ENCODE results near the gene JAKMIP2. TPM values are rescaled to one million over a fixed set of nuclear protein-coding genes. Genes with fewer than 3 reads are reported as not detected.

JAKMIP2 gene
- total RNA-seq, 1 donor from 2014 or later: 0.49 TPM

DNA sequence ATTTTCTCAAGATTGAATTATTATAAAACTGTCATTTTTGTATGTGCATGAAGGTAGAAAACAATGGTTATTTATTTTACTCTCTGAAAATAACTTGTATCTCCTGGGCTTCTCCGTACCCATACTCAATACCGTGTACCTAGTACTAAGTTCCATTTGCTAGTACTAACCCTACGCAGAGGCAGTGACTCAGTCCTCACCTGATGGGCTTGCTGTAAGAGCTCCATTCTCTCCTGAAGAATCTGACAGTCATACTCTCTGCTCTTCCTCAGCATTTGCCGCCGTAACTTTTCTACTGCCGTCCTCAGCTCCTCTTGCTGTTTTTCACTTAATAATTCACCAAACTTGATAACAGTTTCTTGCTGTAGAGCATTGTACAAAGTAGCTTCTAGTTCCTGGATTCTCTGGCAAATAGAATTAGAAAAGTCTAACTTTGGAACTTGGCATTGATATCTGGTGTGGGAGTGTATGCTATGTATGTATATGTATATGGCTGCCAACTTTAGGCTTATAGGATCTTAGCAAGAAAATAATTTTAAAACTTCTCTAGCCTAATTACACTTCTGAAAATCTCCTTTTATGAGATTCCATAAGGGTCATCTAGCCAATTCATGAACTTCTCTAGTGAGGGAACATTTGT lies 164.7 kb downstream of the JAKMIP2 start:
- intact Hi-C loops (cut with DNase I): no loop called here

DNA sequence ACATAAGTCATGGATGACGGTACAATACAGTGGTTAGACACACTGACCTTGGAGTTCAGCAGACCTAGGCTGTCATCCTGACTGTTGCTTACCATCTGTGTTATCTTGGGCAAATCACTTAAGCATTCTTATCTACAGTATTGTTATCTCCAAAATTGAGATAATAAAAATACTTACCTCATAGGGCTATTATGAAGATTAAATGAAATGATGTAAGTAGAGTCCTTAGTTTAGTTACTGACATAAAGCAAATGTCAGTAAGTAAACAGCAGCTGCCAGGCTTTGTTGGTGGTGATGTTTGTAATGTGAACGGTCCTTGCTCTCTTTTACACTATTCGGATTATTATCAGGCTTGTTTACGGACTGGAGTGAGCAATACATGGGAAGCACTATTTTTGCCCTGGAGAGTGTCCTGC lies 165.3 kb downstream of the JAKMIP2 start:
- Histone ChIP-seq H3K4me3 (no peak overlapping the region), H3K27me3 (no peaks in the 10 kb centered on the region), H3K4me1 (no peaks in the 10 kb centered on the region), H3K27ac (no peak overlapping the region), H3K9me3 (no peaks in the 10 kb centered on the region), H3K36me3 (no peaks in the 10 kb centered on the region)
- DNase-seq (ENCODE audit: extremely low spot score in 2 of 2): no peak
- intact Hi-C loops (cut with DNase I): no loop called here
- TF ChIP-seq POLR2A (IDR thresholded peaks at IDR 0.05): no peak
- no peak for TF ChIP-seq POLR2AphosphoS5 (IDR thresholded peaks at IDR 0.05; ENCODE audit: insufficient read depth in 1 of 2, low read depth in 1 of 2)
- TF ChIP-seq, protein P1, sequence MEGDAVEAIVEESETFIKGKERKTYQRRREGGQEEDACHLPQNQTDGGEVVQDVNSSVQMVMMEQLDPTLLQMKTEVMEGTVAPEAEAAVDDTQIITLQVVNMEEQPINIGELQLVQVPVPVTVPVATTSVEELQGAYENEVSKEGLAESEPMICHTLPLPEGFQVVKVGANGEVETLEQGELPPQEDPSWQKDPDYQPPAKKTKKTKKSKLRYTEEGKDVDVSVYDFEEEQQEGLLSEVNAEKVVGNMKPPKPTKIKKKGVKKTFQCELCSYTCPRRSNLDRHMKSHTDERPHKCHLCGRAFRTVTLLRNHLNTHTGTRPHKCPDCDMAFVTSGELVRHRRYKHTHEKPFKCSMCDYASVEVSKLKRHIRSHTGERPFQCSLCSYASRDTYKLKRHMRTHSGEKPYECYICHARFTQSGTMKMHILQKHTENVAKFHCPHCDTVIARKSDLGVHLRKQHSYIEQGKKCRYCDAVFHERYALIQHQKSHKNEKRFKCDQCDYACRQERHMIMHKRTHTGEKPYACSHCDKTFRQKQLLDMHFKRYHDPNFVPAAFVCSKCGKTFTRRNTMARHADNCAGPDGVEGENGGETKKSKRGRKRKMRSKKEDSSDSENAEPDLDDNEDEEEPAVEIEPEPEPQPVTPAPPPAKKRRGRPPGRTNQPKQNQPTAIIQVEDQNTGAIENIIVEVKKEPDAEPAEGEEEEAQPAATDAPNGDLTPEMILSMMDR (IDR thresholded peaks at IDR 0.05): no peak

More for the DNA sequence above, 164.7 kb downstream of the JAKMIP2 start:
- H3K27ac ChIP-seq: no peak overlapping the region
- TF ChIP-seq, protein P1 (IDR thresholded peaks at IDR 0.05): no peak
- no peak for TF ChIP-seq POLR2A (IDR thresholded peaks at IDR 0.05)
- TF ChIP-seq POLR2AphosphoS5 (IDR thresholded peaks at IDR 0.05; ENCODE audit: insufficient read depth in 1 of 2, low read depth in 1 of 2): no peak
- H3K27me3 ChIP-seq: no peaks in the 10 kb centered on the region
- H3K4me1 ChIP-seq: no peaks in the 10 kb centered on the region
- H3K9me3 ChIP-seq: no peaks in the 10 kb centered on the region
- H3K36me3 ChIP-seq: no peaks in the 10 kb centered on the region
- no peak for DNase-seq (ENCODE audit: extremely low spot score in 2 of 2)
- no peak overlapping the region for H3K4me3 ChIP-seq

DNA sequence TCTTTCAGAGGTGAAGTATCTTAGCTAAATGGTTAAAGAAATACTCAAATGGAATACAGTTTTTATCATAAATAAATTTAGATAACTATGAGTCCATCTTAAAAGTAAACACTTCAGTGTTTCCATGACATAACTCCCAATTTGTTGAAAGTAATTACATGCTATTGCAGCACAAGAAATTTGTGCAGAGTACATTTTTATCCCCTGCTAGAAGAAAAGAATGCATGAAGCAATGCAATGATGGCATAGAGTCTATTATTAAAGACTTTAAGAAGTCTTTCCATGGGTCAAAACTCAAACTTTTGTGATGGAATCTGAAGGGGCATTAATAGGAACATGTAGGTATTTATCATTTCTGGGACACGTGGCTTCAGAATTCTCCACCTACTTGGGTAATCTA lies 166.1 kb downstream of the JAKMIP2 start:
- Histone ChIP-seq H3K27ac (no peak overlapping the region), H3K4me3 (no peak overlapping the region), H3K36me3 (no peaks in the 10 kb centered on the region), H3K27me3 (no peaks in the 10 kb centered on the region), H3K9me3 (no peaks in the 10 kb centered on the region), H3K4me1 (no peaks in the 10 kb centered on the region)
- TF ChIP-seq POLR2A (IDR thresholded peaks at IDR 0.05): no peak
- no peak for TF ChIP-seq POLR2AphosphoS5 (IDR thresholded peaks at IDR 0.05; ENCODE audit: insufficient read depth in 1 of 2, low read depth in 1 of 2)
- TF ChIP-seq, protein P1 (IDR thresholded peaks at IDR 0.05): no peak
- DNase-seq (ENCODE audit: extremely low spot score in 2 of 2): no peak
- intact Hi-C loops (cut with DNase I): no loop called here

DNA sequence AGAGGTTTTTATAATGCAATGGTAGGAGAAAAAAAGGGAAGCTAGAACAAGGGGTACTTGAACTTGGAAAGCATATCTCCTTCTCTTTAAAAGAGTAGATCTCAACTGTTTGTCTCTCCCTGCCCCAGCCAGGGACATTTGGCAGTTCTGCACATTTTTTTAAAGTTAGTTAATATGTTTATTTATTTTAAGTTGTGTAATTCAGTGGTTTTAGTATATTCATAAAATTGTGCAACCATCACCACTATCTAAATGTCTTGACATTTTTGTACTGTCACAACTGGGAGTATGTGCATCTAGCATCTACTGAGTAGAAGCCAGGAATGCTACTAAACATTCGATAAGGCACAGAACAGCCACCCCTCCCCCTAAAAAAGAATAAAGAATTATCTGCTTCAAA lies 169.2 kb downstream of the JAKMIP2 start:
- Histone ChIP-seq H3K27ac (no peak overlapping the region), H3K27me3 (no peaks in the 10 kb centered on the region), H3K9me3 (no peaks in the 10 kb centered on the region), H3K36me3 (no peaks in the 10 kb centered on the region), H3K4me1 (no peaks in the 10 kb centered on the region), H3K4me3 (no peak overlapping the region)
- intact Hi-C loops (cut with DNase I): no loop called here
- no peak for DNase-seq (ENCODE audit: extremely low spot score in 2 of 2)
- TF ChIP-seq POLR2A (IDR thresholded peaks at IDR 0.05) (no peak), POLR2AphosphoS5 (IDR thresholded peaks at IDR 0.05; ENCODE audit: insufficient read depth in 1 of 2, low read depth in 1 of 2) (no peak)
- TF ChIP-seq, protein P1 (IDR thresholded peaks at IDR 0.05): no peak

DNA sequence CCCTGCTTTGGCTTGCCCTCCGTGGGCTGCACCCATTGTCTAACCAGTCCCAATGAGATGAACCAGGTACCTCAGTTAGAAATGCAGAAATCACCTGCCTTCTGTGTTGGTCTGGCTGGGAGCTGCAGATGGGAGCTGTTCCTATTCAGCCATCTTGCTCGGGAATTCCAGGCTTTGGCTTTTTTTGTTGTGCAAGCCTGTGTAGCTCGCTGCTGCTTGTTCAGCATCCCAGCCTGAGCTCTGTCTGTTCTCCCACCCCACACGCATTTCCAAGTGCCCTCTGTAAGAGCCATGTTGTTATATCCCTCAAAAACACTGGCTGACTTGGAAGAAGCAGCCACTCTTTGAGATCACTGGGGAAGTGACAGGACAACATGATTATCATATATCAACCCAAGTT lies 171.0 kb downstream of the JAKMIP2 start:
- no peaks in the 10 kb centered on the region for H3K4me1 ChIP-seq
- no peak for DNase-seq (ENCODE audit: extremely low spot score in 2 of 2)
- H3K9me3 ChIP-seq: no peaks in the 10 kb centered on the region
- intact Hi-C loops (cut with DNase I): no loop called here
- TF ChIP-seq, protein P1 (IDR thresholded peaks at IDR 0.05): no peak
- TF ChIP-seq POLR2AphosphoS5 (IDR thresholded peaks at IDR 0.05; ENCODE audit: insufficient read depth in 1 of 2, low read depth in 1 of 2) (no peak), POLR2A (IDR thresholded peaks at IDR 0.05) (no peak)
- no peaks in the 10 kb centered on the region for H3K36me3 ChIP-seq
- H3K27me3 ChIP-seq: no peaks in the 10 kb centered on the region
- no peak overlapping the region for H3K4me3 ChIP-seq
- no peak overlapping the region for H3K27ac ChIP-seq
